Measurements from ENCODE around the gene ASB3. TPM values are rescaled to one million over a fixed set of nuclear protein-coding genes. Genes with fewer than 3 reads are reported as not detected.

Gene ASB3
- total and polyA plus RNA-seq, 11 donors: 4.2 to 18.0 (median 9.7) TPM

DNA sequence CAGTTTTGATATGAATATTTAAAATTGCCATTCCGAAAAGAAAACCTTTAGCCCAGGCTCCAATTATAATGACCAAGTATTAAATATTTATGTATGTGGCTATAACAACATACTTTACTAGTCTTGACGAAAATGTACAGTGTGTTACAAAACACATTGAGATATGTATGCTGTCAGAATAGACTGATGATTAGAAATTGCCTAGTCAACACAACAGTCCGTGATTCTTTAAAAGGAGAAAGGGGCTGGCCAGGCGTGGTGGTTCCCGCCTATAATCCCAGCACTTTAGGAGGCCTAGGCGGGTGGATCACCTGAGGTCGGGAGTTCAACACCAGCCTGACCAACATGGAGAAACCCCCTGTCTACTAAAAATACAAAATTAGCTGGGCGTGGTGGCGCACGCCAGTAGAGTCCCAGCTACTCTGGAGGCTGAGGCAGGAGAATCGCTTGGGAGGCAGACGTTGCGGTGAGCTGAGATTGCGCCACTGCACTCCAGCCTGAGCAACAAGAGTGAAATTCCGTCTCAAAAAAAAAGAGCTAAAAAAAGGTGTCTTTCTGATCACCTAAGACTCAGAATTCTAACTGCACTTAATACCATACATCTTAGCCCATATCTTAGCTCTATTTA lies 17.3 kb downstream of the ASB3 start:
- H3K27ac ChIP-seq: no peak overlapping the region
- TF ChIP-seq, protein P1, sequence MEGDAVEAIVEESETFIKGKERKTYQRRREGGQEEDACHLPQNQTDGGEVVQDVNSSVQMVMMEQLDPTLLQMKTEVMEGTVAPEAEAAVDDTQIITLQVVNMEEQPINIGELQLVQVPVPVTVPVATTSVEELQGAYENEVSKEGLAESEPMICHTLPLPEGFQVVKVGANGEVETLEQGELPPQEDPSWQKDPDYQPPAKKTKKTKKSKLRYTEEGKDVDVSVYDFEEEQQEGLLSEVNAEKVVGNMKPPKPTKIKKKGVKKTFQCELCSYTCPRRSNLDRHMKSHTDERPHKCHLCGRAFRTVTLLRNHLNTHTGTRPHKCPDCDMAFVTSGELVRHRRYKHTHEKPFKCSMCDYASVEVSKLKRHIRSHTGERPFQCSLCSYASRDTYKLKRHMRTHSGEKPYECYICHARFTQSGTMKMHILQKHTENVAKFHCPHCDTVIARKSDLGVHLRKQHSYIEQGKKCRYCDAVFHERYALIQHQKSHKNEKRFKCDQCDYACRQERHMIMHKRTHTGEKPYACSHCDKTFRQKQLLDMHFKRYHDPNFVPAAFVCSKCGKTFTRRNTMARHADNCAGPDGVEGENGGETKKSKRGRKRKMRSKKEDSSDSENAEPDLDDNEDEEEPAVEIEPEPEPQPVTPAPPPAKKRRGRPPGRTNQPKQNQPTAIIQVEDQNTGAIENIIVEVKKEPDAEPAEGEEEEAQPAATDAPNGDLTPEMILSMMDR (IDR thresholded peaks at IDR 0.05): no peak
- TF ChIP-seq POLR2A (IDR thresholded peaks at IDR 0.05): no peak
- intact Hi-C loops (cut with DNase I): no loop called here

DNA sequence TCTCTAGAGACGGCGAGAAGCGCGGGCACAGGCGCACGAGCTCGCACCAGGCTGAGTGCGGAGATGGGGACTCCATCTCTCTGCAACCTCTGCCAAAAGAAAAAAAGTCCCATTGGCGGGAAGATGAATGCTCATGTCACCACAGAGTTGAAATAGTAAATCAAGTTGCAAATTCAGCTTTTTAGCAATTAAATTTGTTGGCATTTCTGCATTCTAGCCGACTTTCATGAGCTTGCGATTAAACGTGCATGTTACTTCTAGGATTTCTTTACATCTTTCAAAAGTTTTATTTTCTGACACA lies 18.6 kb downstream of the ASB3 start:
- no peaks in the 10 kb centered on the region for H3K9me3 ChIP-seq
- no peaks in the 10 kb centered on the region for H3K27me3 ChIP-seq
- no peak for TF ChIP-seq POLR2A (IDR thresholded peaks at IDR 0.05)
- TF ChIP-seq, protein P1 (IDR thresholded peaks at IDR 0.05): no peak
- peaks cover 0 to 17% (median 3%) of the 10 kb centered on the region in 9 donors for H3K36me3 ChIP-seq
- WGBS, 4 donors: 1 to 4% (median 2%) methylated on average over 12 of the region's 12 CpGs
- intact Hi-C loops (cut with DNase I): no loop called here
- H3K4me3 ChIP-seq: peak overlapping the region; percentile 58 to 91 (median 77)
- H3K27ac ChIP-seq: peak overlapping the region in 9 of 12 donors; percentile 55 to 91 (median 83)
- H3K4me1 ChIP-seq: peaks cover 0 to 18% (median 7%) of the 10 kb centered on the region in 12 donors
- peak in 1 of 4 donors; percentile 49 for ATAC-seq
- no peak for DNase-seq

More for the DNA sequence above, 17.3 kb downstream of the ASB3 start:
- Histone ChIP-seq H3K4me1 (peaks cover 0 to 18% (median 7%) of the 10 kb centered on the region in 12 donors), H3K9me3 (no peaks in the 10 kb centered on the region), H3K27me3 (no peaks in the 10 kb centered on the region), H3K4me3 (no peak overlapping the region), H3K36me3 (peaks cover 0 to 16% (median 2%) of the 10 kb centered on the region in 9 donors)
- DNase-seq: no peak
- WGBS, 4 donors: 89 to 98% (median 94%) methylated on average over 15 of the region's 15 CpGs
- ATAC-seq: no peak

DNA sequence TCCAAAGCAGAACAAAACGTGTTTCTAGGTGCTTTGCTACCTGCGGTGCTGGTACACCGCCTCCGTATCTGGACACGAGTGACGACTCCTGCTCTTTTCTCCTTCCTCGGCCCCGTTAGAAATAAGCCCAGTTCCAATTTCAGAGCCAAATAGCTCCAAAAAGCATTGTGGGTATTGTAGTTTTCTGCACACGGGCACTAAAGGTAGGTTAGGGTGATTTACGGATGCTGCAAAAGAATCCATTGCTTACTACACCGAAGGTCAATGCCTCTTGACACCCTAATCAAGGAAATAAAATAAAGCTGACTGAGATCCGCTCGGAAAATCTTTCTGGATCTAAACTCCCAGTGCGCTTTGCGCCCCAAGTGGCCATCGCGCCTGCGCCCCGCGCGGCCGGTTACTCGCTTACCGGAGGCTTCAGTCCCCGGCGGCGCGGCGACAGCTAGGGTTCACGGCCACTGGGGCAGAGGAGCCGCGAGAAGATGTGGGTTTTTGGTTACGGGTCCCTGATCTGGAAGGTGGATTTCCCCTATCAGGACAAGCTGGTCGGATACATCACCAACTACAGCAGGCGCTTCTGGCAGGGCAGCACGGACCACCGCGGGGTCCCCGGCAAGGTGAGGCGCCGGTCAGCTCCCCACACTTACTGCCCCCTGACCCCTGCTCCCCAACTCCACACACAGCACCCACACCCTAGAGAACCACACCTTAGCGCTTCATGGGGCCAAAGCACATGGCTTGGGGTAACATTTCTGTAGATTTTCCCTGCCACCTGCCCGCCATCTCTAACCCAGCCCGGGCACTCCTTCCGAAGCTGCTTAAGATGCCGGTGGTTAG lies 19.1 kb downstream of the ASB3 start, which contains the start of gene CHAC2:
CHAC2 (plus strand) TSS at position 400 of the 837 bp plus-strand sequence; CDS start at position 483, 83 bp downstream.
- peak; percentile 84 to 93 (median 89) for DNase-seq
- ATAC-seq: peak; percentile 89 to 97 (median 96)

More for the DNA sequence above, 19.1 kb downstream of the ASB3 start, which contains the start of gene CHAC2:
- intact Hi-C loops (cut with DNase I): no loop called here
- H3K27me3 ChIP-seq: no peaks in the 10 kb centered on the region
- peak in 1 of 2 donors; percentile 42 for TF ChIP-seq POLR2A (IDR thresholded peaks at IDR 0.05)
- TF ChIP-seq, protein P1 (IDR thresholded peaks at IDR 0.05): peak; percentile 16 to 64 (median 46)
- H3K27ac ChIP-seq: peak within 1 kb of the TSS in 11 of 12 donors; percentile 54 to 91 (median 83)
- WGBS, 4 donors: 0 to 1% (median 0%) methylated on average over 31 to 46 of the region's 46 CpGs
- no peaks in the 10 kb centered on the region for H3K9me3 ChIP-seq
- H3K36me3 ChIP-seq: peaks cover 0 to 22% (median 8%) of the 10 kb centered on the region in 9 donors
- H3K4me3 ChIP-seq: peak within 1 kb of the TSS; percentile 58 to 91 (median 77)
- H3K4me1 ChIP-seq: peaks cover 0 to 18% (median 7%) of the 10 kb centered on the region in 12 donors
